Endodermal cell (in vitro differentiated cells): ENCODE results near the gene RPAP2. TPM values are rescaled to one million over a fixed set of nuclear protein-coding genes. Genes with fewer than 3 reads are reported as not detected.
"Not testable (repeated sequence)": the region's sequence is repeated elsewhere in the genome, so short reads cannot be mapped to it uniquely, and the experiment has no call there.

Experiments
- DNase-seq: peaks from one replicate; pipeline ENCODE4 v3.0.0-alpha.2; 2017
- H3K27ac ChIP-seq: 2 replicates; pipeline ENCODE4 v1.5.1; 2013; ENCODE audit warnings: mild to moderate bottlenecking, low read depth, low read length, moderate library complexity
- H3K27me3 ChIP-seq: 2 replicates; pipeline ENCODE4 v1.6.1; 2013; ENCODE audit warnings: mild to moderate bottlenecking, low read length, moderate library complexity; ENCODE audit not compliant: insufficient read depth, control insufficient read depth, poor library complexity, severe bottlenecking
- H3K36me3 ChIP-seq: 2 replicates; pipeline ENCODE4 v1.7.0; 2013; ENCODE audit warnings: mild to moderate bottlenecking, low read length, moderate library complexity; ENCODE audit not compliant: control insufficient read depth, insufficient read depth
- H3K4me1 ChIP-seq: one replicate; pipeline ENCODE4 v1.7.0; 2013; ENCODE audit warnings: low read length; ENCODE audit not compliant: control insufficient read depth, insufficient read depth
- H3K4me3 ChIP-seq: 2 replicates; pipeline ENCODE4 v1.5.1; 2013; ENCODE audit warnings: mild to moderate bottlenecking, low read length, moderate library complexity
- H3K9ac ChIP-seq: 2 replicates; pipeline ENCODE4 v1.6.1; 2013; ENCODE audit warnings: mild to moderate bottlenecking, low read length, moderate library complexity; ENCODE audit not compliant: poor library complexity, severe bottlenecking; ENCODE audit errors: extremely low read depth
- H3K9me3 ChIP-seq: 2 replicates; pipeline ENCODE4 v1.6.1; 2013; ENCODE audit warnings: mild to moderate bottlenecking, low read length, moderate library complexity; ENCODE audit not compliant: control insufficient read depth
- H3K27ac Mint-ChIP-seq: 2 replicates; pipeline ENCODE4 v1.8.0; 2020; ENCODE audit warnings: mixed read lengths
- H3K27me3 Mint-ChIP-seq: 2 replicates; pipeline ENCODE4 v1.8.0; 2021; ENCODE audit warnings: mild to moderate bottlenecking, mixed read lengths; ENCODE audit not compliant: insufficient read depth
- H3K36me3 Mint-ChIP-seq: 2 replicates; pipeline ENCODE4 v1.8.0; 2020; ENCODE audit warnings: low read depth, mixed read lengths
- H3K4me1 Mint-ChIP-seq: 2 replicates; pipeline ENCODE4 v1.8.0; 2020; ENCODE audit warnings: mixed read lengths
- H3K4me3 Mint-ChIP-seq: 2 replicates; pipeline ENCODE4 v1.8.0; 2020; ENCODE audit warnings: mild to moderate bottlenecking, moderate library complexity, mixed read lengths
- H3K9me3 Mint-ChIP-seq: 2 replicates; pipeline ENCODE4 v1.8.0; 2020; ENCODE audit warnings: mild to moderate bottlenecking, mixed read lengths
- CTCF ChIP-seq: fragments of 200-600 bp; sonication (generic); conservative IDR thresholded peaks from 2 replicates; pipeline ENCODE4 v1.5.0; 2021; ENCODE audit warnings: antibody characterized with exemption, mild to moderate bottlenecking
- WGBS, 2 experiments: methylation state at CpG; one replicate each; pipeline versions ENCODE4 v1.1.5 to v1.1.7; 2013; ENCODE audit warnings: missing lambda C conversion rate in 2 of 2, mixed read lengths in 1 of 2; ENCODE audit not compliant: insufficient coverage in 1 of 2, insufficient read length in 1 of 2; 5-methylcytosine and 5-hydroxymethylcytosine counted together
- total RNA-seq, 2 donors: library from RNA; stranded (reverse); fragmentation: NEBNext Ultra II Directional in 1 of 2; extraction: Animal tissue kit (Norgen Biotek cat#: 25700) in 1 of 2; gene quantifications; 2 replicates in 1 of 2; 3 replicates in 1 of 2; pipeline ENCODE4 v1.2.1, GENCODE V29; 2021

RPAP2 gene
- total RNA-seq, 2 donors from 2014 or later = 38.6 to 43.7 TPM

GRCh38 chr1:92354259-92354658, 55.4 kb downstream of the RPAP2 start:
- peaks cover 62% of the 10 kb centered on the region for H3K36me3 Mint-ChIP-seq
- H3K27me3 Mint-ChIP-seq = no peaks in the 10 kb centered on the region
- H3K9me3 Mint-ChIP-seq = peaks cover 6% of the 10 kb centered on the region
- H3K9ac ChIP-seq = no peak overlapping the region
- H3K27ac Mint-ChIP-seq = no peak overlapping the region
- H3K4me3 ChIP-seq = no peak overlapping the region
- no peak for DNase-seq
- H3K27ac ChIP-seq = no peak overlapping the region
- no peaks in the 10 kb centered on the region for H3K4me1 Mint-ChIP-seq
- peaks cover 48% of the 10 kb centered on the region for H3K36me3 ChIP-seq
- H3K4me1 ChIP-seq = no peaks in the 10 kb centered on the region
- no peaks in the 10 kb centered on the region for H3K27me3 ChIP-seq
- no peak overlapping the region for H3K4me3 Mint-ChIP-seq
- TF ChIP-seq CTCF = no peak
- peaks cover 12% of the 10 kb centered on the region for H3K9me3 ChIP-seq

GRCh38 chr1:92356956-92357355, 58.1 kb downstream of the RPAP2 start:
- H3K4me3 Mint-ChIP-seq = no peak overlapping the region
- no peaks in the 10 kb centered on the region for H3K27me3 ChIP-seq
- H3K9me3 Mint-ChIP-seq = peaks cover 6% of the 10 kb centered on the region
- peaks cover 45% of the 10 kb centered on the region for H3K36me3 ChIP-seq
- no peak overlapping the region for H3K4me3 ChIP-seq
- H3K4me1 ChIP-seq = no peaks in the 10 kb centered on the region
- no peak for TF ChIP-seq CTCF
- no peak overlapping the region for H3K27ac ChIP-seq
- H3K4me1 Mint-ChIP-seq = no peaks in the 10 kb centered on the region
- H3K9me3 ChIP-seq = peaks cover 12% of the 10 kb centered on the region
- H3K9ac ChIP-seq = no peak overlapping the region
- H3K27ac Mint-ChIP-seq = no peak overlapping the region
- no peak for DNase-seq
- H3K36me3 Mint-ChIP-seq = peaks cover 54% of the 10 kb centered on the region
- no peaks in the 10 kb centered on the region for H3K27me3 Mint-ChIP-seq

- not testable (repeated sequence) for DNase-seq, H3K27me3 ChIP-seq, H3K4me3 ChIP-seq, H3K9me3 ChIP-seq, H3K9me3 Mint-ChIP-seq, H3K27ac Mint-ChIP-seq, H3K27ac ChIP-seq, H3K27me3 Mint-ChIP-seq, H3K4me1 ChIP-seq, H3K4me1 Mint-ChIP-seq, H3K9ac ChIP-seq, H3K4me3 Mint-ChIP-seq
- peaks cover 25% of the 10 kb centered on the region for H3K36me3 ChIP-seq
- 95% methylated on average over 10 of the region's 10 CpGs for WGBS, 2 experiments
- peaks cover 36% of the 10 kb centered on the region for H3K36me3 Mint-ChIP-seq
Measured at GRCh38 chr1:92359382-92359781, 60.5 kb downstream of the RPAP2 start.

- Histone ChIP-seq H3K4me1 (no peaks in the 10 kb centered on the region), H3K27ac (no peak overlapping the region), H3K9ac (no peak overlapping the region), H3K27me3 (no peaks in the 10 kb centered on the region), H3K4me3 (no peak overlapping the region), H3K9me3 (no peaks in the 10 kb centered on the region), H3K36me3 (peaks cover 25% of the 10 kb centered on the region)
- H3K4me1 Mint-ChIP-seq = peaks cover 9% of the 10 kb centered on the region
- no peak for TF ChIP-seq CTCF
- peaks cover 36% of the 10 kb centered on the region for H3K36me3 Mint-ChIP-seq
- H3K9me3 Mint-ChIP-seq = no peaks in the 10 kb centered on the region
- H3K27ac Mint-ChIP-seq = no peak overlapping the region
- no peak overlapping the region for H3K4me3 Mint-ChIP-seq
- DNase-seq = no peak
- 94 to 95% methylated on average over 2 of the region's 2 CpGs for WGBS, 2 experiments
- no peaks in the 10 kb centered on the region for H3K27me3 Mint-ChIP-seq
Measured at GRCh38 chr1:92359986-92360385, 61.1 kb downstream of the RPAP2 start.
